IMR-90 (cell line): ENCODE results near the gene CCNK. TPM values are rescaled to one million over a fixed set of nuclear protein-coding genes. Genes with fewer than 3 reads are reported as not detected.

Source experiments
- ATAC-seq: fragments of 200-7000 bp; cut with Tn5 transposase; 2 replicates; pipeline ENCODE4 v1.9.1; 2020; ENCODE audit warnings: low read depth, mild to moderate bottlenecking, moderate library complexity
- BruUV-seq: library from RNA; stranded (reverse); fragments of 400-500 nt; replicated peaks from 2 replicates; lab custom pipeline; 2021; lab: Mats Ljungman, UMichigan
- CTCF ChIA-PET: fragments of 300-600 bp; formaldehyde crosslinking; extraction: SDS; loops from one replicate; lab custom pipeline; 2021; ENCODE audit warnings: antibody characterized with exemption; lab: Yijun Ruan, JAX
- POLR2A ChIA-PET: fragments of 300-600 bp; sonication (Branson Sonifier 250); formaldehyde crosslinking; loops from one replicate; lab custom pipeline; 2022; ENCODE audit warnings: antibody characterized with exemption; ENCODE audit not compliant: unreplicated experiment; lab: Charles Lee
- DNase-seq: peaks from one replicate; pipeline ENCODE4 v3.0.0; 2013
- H2AFZ ChIP-seq: replicated peaks from 2 replicates; pipeline ENCODE3; 2013; ENCODE audit warnings: low read length, mild to moderate bottlenecking; ENCODE audit not compliant: poor library complexity
- H2AK5ac ChIP-seq: 2 replicates; pipeline ENCODE4 v1.6.1; 2013; ENCODE audit warnings: low read depth, low read length, inconsistent platforms
- H2AK9ac ChIP-seq: replicated peaks from 2 replicates; pipeline ENCODE3; 2013; ENCODE audit warnings: mild to moderate bottlenecking, low read depth, low read length, moderate library complexity; ENCODE audit not compliant: poor library complexity
- H2BK120ac ChIP-seq: 2 replicates; pipeline ENCODE4 v1.6.1; 2013; ENCODE audit warnings: low read depth, low read length, inconsistent platforms
- H2BK15ac ChIP-seq: 3 replicates; pipeline ENCODE4 v1.6.1; 2013; ENCODE audit warnings: low read depth, low read length, inconsistent platforms
- H2BK20ac ChIP-seq: 2 replicates; pipeline ENCODE4 v1.6.1; 2013; ENCODE audit warnings: low read depth, mild to moderate bottlenecking, inconsistent platforms, low read length, moderate library complexity
- H2BK5ac ChIP-seq: 2 replicates; pipeline ENCODE4 v1.6.1; 2013; ENCODE audit warnings: mild to moderate bottlenecking, low read depth, low read length, inconsistent platforms; ENCODE audit not compliant: poor library complexity, severe bottlenecking
- H3K14ac ChIP-seq: replicated peaks from 2 replicates; pipeline ENCODE4 v1.6.1; 2013; ENCODE audit warnings: low read depth, low read length, inconsistent platforms
- H3K18ac ChIP-seq: 2 replicates; pipeline ENCODE4 v1.6.1; 2013; ENCODE audit warnings: low read depth, low read length, control low read depth
- H3K23ac ChIP-seq: 2 replicates; pipeline ENCODE4 v1.6.1; 2013; ENCODE audit warnings: low read depth, low read length, inconsistent platforms
- H3K27ac ChIP-seq: 2 replicates; pipeline ENCODE4 v1.5.1; 2013; ENCODE audit warnings: mild to moderate bottlenecking, control low read depth, low read length; ENCODE audit not compliant: insufficient read depth
- H3K27me3 ChIP-seq: 2 replicates; pipeline ENCODE4 v1.6.1; 2013; ENCODE audit warnings: low read length; ENCODE audit not compliant: control insufficient read depth, insufficient read depth
- H3K36me3 ChIP-seq: 2 replicates; pipeline ENCODE4 v1.6.1; 2013; ENCODE audit warnings: low read length, mixed read lengths; ENCODE audit not compliant: control insufficient read depth, insufficient read depth
- H3K4ac ChIP-seq: 2 replicates; pipeline ENCODE4 v1.6.1; 2013; ENCODE audit warnings: low read depth, low read length, inconsistent platforms
- H3K4me1 ChIP-seq: 2 replicates; pipeline ENCODE4 v1.6.1; 2013; ENCODE audit warnings: low read length, mixed read lengths; ENCODE audit not compliant: control insufficient read depth, insufficient read depth
- H3K4me2 ChIP-seq: 2 replicates; pipeline ENCODE4 v1.6.1; 2013; ENCODE audit warnings: low read depth, mild to moderate bottlenecking, control low read depth, low read length, moderate library complexity
- H3K4me3 ChIP-seq: 2 replicates; pipeline ENCODE4 v1.5.1; 2013; ENCODE audit warnings: low read depth, mild to moderate bottlenecking, control low read depth, low read length, moderate library complexity; ENCODE audit not compliant: insufficient read depth
- H3K56ac ChIP-seq: 2 replicates; pipeline ENCODE4 v1.6.1; 2013; ENCODE audit warnings: low read length, inconsistent platforms; ENCODE audit not compliant: insufficient read depth; ENCODE audit errors: extremely low read depth
- H3K79me1 ChIP-seq, 2 experiments: 2 replicates each; pipeline ENCODE4 v1.6.1; 2013; ENCODE audit warnings: low read length in 2 of 2, inconsistent platforms in 1 of 2, low read depth in 1 of 2
- H3K9ac ChIP-seq: 2 replicates; pipeline ENCODE4 v1.6.1; 2013; ENCODE audit warnings: low read depth, low read length, control low read depth
- H3K9me1 ChIP-seq: 2 replicates; pipeline ENCODE4 v1.6.1; 2013; ENCODE audit warnings: low read length, inconsistent platforms; ENCODE audit not compliant: insufficient read depth
- H3K9me3 ChIP-seq: 2 replicates; pipeline ENCODE4 v1.6.1; 2013; ENCODE audit warnings: low read length; ENCODE audit not compliant: control insufficient read depth, insufficient read depth
- H4K20me1 ChIP-seq: 2 replicates; pipeline ENCODE4 v1.6.1; 2013; ENCODE audit warnings: low read length, inconsistent platforms; ENCODE audit not compliant: insufficient read depth
- H4K5ac ChIP-seq: 2 replicates; pipeline ENCODE4 v1.6.1; 2013; ENCODE audit warnings: mild to moderate bottlenecking, low read depth, low read length, control low read depth
- H4K8ac ChIP-seq, 2 experiments: 2 replicates each; pipeline ENCODE4 v1.6.1; 2013; ENCODE audit warnings: low read depth in 2 of 2, low read length in 2 of 2, control low read depth in 1 of 2, inconsistent platforms in 1 of 2
- H4K91ac ChIP-seq: 2 replicates; pipeline ENCODE4 v1.6.1; 2013; ENCODE audit warnings: low read depth, low read length, inconsistent platforms; ENCODE audit not compliant: insufficient read depth
- CHD1 ChIP-seq: IDR thresholded peaks from 2 replicates; pipeline ENCODE4 v1.6.1; 2012; ENCODE audit warnings: low read depth, low read length, improper control_type of control experiment
- FOS ChIP-seq: fragments of 150-350 bp; IDR thresholded peaks from 2 replicates; pipeline ENCODE4 v1.6.1; 2016; ENCODE audit warnings: low read depth, low read length
- MAZ ChIP-seq: IDR thresholded peaks from 2 replicates; pipeline ENCODE4 v1.6.1; 2012; ENCODE audit warnings: low read depth, mild to moderate bottlenecking, low read length, improper control_type of control experiment, moderate library complexity, borderline replicate concordance
- MXI1 ChIP-seq: IDR thresholded peaks from 2 replicates; pipeline ENCODE4 v1.6.1; 2012; ENCODE audit warnings: low read depth, mild to moderate bottlenecking, low read length, moderate library complexity, borderline replicate concordance
- NFE2L2 ChIP-seq: fragments of 150-350 bp; IDR thresholded peaks from 2 replicates; pipeline ENCODE4 v1.6.1; 2016; ENCODE audit warnings: low read depth, mild to moderate bottlenecking, low read length
- POLR2A ChIP-seq: IDR thresholded peaks from 2 replicates; pipeline ENCODE4 v1.6.1; 2012; ENCODE audit warnings: mild to moderate bottlenecking, low read depth, low read length
- RFX5 ChIP-seq: IDR thresholded peaks from 2 replicates; pipeline ENCODE4 v1.8.0; 2012; ENCODE audit warnings: low read depth, mild to moderate bottlenecking, low read length, moderate library complexity
- whole genome bisulfite sequencing, 2 experiments: methylation state at CpG; one replicate each; pipeline versions ENCODE4 v1.1.5 to v1.1.7; 2013; ENCODE audit warnings: missing lambda C conversion rate in 2 of 2; ENCODE audit not compliant: insufficient read length in 1 of 2; ENCODE audit errors: extremely low coverage in 2 of 2; 5-methylcytosine and 5-hydroxymethylcytosine counted together
- dilution Hi-C: fragments of 300-500 bp; cut with HindIII; formaldehyde crosslinking; loops from one replicate; pipeline ENCODE4 v1.14.3; 2018; ENCODE audit warnings: low sequenced_read_pairs; ENCODE audit not compliant: unreplicated experiment
- in situ Hi-C: fragments of 300-500 bp; cut with MboI; formaldehyde crosslinking; loops from 3 replicates; pipeline ENCODE4 v1.14.3; 2019; ENCODE audit warnings: low sequenced_read_pairs, inconsistent platforms, mixed read lengths
- intact Hi-C: fragments of 100-400 bp; cut with micrococcal nuclease; formaldehyde crosslinking; loops from 2 replicates; pipeline ENCODE4 v1.10.0; 2022
- polyA plus RNA-seq, 3 experiments: library from polyadenylated mRNA; depleted of rRNA; stranded (reverse); fragments of >200 nt; gene quantifications; 2 replicates each; pipeline ENCODE4 v1.2.3, GENCODE V29; 2012; ENCODE audit warnings: low replicate concordance in 1 of 3
- total RNA-seq: library from RNA; depleted of rRNA; stranded (reverse); fragments of >200 nt; gene quantifications from 2 replicates; pipeline ENCODE4 v1.2.3, GENCODE V29; 2012

The CCNK gene
- total and polyA plus RNA-seq, 2 of the 4 experiments (the other 2 are of a cell fraction), result 18.8 to 38.3 TPM

GRCh38 chr14:99550387-99550992, 69.3 kb downstream of the CCNK start:
- Histone ChIP-seq H3K23ac (no peak overlapping the region), H3K9ac (no peak overlapping the region), H3K4ac (no peak overlapping the region), H4K20me1 (peaks cover 57% of the 10 kb centered on the region), H3K9me3 (no peaks in the 10 kb centered on the region), H4K8ac (no peak overlapping the region), H4K5ac (no peak overlapping the region), H2AFZ (no peak overlapping the region), H3K27me3 (no peaks in the 10 kb centered on the region), H3K56ac (no peak overlapping the region), H3K18ac (no peak overlapping the region), H2BK5ac (no peak overlapping the region), H2BK15ac (no peak overlapping the region), H2AK9ac (no peak overlapping the region), H3K4me2 (no peak overlapping the region), H3K27ac (no peak overlapping the region), H3K79me1 (peaks cover 51 to 87% of the 10 kb centered on the region in 2 experiments), H3K4me1 (peaks cover 3% of the 10 kb centered on the region; the same call in 1 of the 2 replicates), H3K4me3 (no peak overlapping the region), H3K36me3 (no peaks in the 10 kb centered on the region), H2BK120ac (no peak overlapping the region), H2AK5ac (no peak overlapping the region), H3K9me1 (peaks cover 12% of the 10 kb centered on the region), H4K91ac (no peak overlapping the region), H3K14ac (no peak overlapping the region), H2BK20ac (no peak overlapping the region)
- intact Hi-C loops (no loop called here), in situ Hi-C loops (no loop called here), dilution Hi-C loops (no loop called here)
- no TSS peak for BruUV-seq
- CTCF ChIA-PET, result no interaction called here
- 100% methylated on average over 5 of the region's 11 CpGs; no CpG with 5 or more reads in 1 of the 2 experiments for WGBS, 2 experiments
- POLR2A ChIA-PET, result interaction anchor here (0.5 kb wide), 1 partner anchor 9 kb away, joined by 3 read pairs; no protein-coding TSS in a partner anchor
- ATAC-seq (no peak), DNase-seq (no peak)
- TF ChIP-seq POLR2A (no peak), NFE2L2 (no peak), RFX5 (no peak), FOS (no peak), MXI1 (no peak), MAZ (no peak), CHD1 (no peak)
